Mucosa of descending colon (tissue), 3 donors: ENCODE data around the gene TMEM89. TPM values are rescaled to one million over a fixed set of nuclear protein-coding genes. Genes with fewer than 3 reads are reported as not detected.

Source experiments
- ATAC-seq: fragments of 200-7000 bp; cut with Tn5 transposase; one replicate; pipeline ENCODE4 v1.9.1; 2020; ENCODE audit warnings: mild to moderate bottlenecking, moderate library complexity
- DNase-seq, 3 donors: peaks; one replicate each; pipeline ENCODE4 v3.0.0-alpha.2; 2020
- H3K36me3 ChIP-seq: fragments of 200-600 bp; one replicate; pipeline ENCODE4 v1.8.0; 2021; ENCODE audit warnings: low read depth, mild to moderate bottlenecking
- H3K4me1 ChIP-seq: fragments of 200-600 bp; one replicate; pipeline ENCODE4 v1.8.0; 2021; ENCODE audit warnings: low read depth, mild to moderate bottlenecking
- H3K4me3 ChIP-seq: fragments of 200-600 bp; one replicate; pipeline ENCODE4 v1.8.0; 2021; ENCODE audit warnings: mild to moderate bottlenecking
- H3K9me3 ChIP-seq: fragments of 200-600 bp; one replicate; pipeline ENCODE4 v1.8.0; 2021; ENCODE audit warnings: mild to moderate bottlenecking
- CTCF ChIP-seq: fragments of 200-600 bp; IDR thresholded peaks from one replicate; pipeline ENCODE4 v1.8.0; 2022; ENCODE audit warnings: antibody characterized with exemption, mild to moderate bottlenecking
- intact Hi-C, 2 donors: fragments of 100-400 bp; cut with DNase I in 1 of 2; cut with micrococcal nuclease in 1 of 2; formaldehyde crosslinking; loops; one replicate each; pipeline versions ENCODE4 v1.11.0 to v1.11.1; 2022; cut with DNase I, micrococcal nuclease
- total RNA-seq, 3 donors: library from RNA; stranded (reverse); fragmentation: NEBNext Ultra II Directional in 2 of 3; extraction: Animal tissue kit (Norgen Biotek cat#: 25700) in 2 of 3; gene quantifications; one replicate each; pipeline versions ENCODE4 v1.2.1 to v1.2.4, GENCODE V29; 2021 to 2023
- donor health status: DM: no; HTN: no; CAD: no; lungs with moderate emphysema.
- donor health status: DM: no; HTN: no; CAD: no.
- donor health status: DM: no; HTN: yes; CAD: no.

Gene TMEM89
- total RNA-seq, 3 donors from 2014 or later, result 0.65 to 1.1 TPM; not detected in 1

- Histone ChIP-seq H3K4me1 (no peaks in the 10 kb centered on the region), H3K36me3 (no peaks in the 10 kb centered on the region), H3K9me3 (no peaks in the 10 kb centered on the region), H3K4me3 (no peak overlapping the region)
- no peak for DNase-seq
- intact Hi-C loops, result no loop called here
- no peak for ATAC-seq
- no peak for TF ChIP-seq CTCF
Observed at GRCh38 chr3:48581621-48582481, 39.7 kb downstream of the TMEM89 start.

- Histone ChIP-seq H3K36me3 (no peaks in the 10 kb centered on the region), H3K9me3 (no peaks in the 10 kb centered on the region), H3K4me1 (no peaks in the 10 kb centered on the region), H3K4me3 (no peak overlapping the region)
- no peak for TF ChIP-seq CTCF
- intact Hi-C loops, result no loop called here
- ATAC-seq (no peak), DNase-seq (no peak)
Observed at GRCh38 chr3:48576647-48577046, 44.9 kb downstream of the TMEM89 start.

- Histone ChIP-seq H3K4me3 (no peak overlapping the region), H3K36me3 (no peaks in the 10 kb centered on the region), H3K9me3 (no peaks in the 10 kb centered on the region), H3K4me1 (no peaks in the 10 kb centered on the region)
- intact Hi-C loops, result no loop called here
- no peak for TF ChIP-seq CTCF
- DNase-seq, result no peak
- no peak for ATAC-seq
Observed at GRCh38 chr3:48575366-48575765, 46.2 kb downstream of the TMEM89 start.

- Histone ChIP-seq H3K36me3 (no peaks in the 10 kb centered on the region), H3K4me3 (no peak overlapping the region), H3K4me1 (no peaks in the 10 kb centered on the region), H3K9me3 (no peaks in the 10 kb centered on the region)
- intact Hi-C loops, result no loop called here
- ATAC-seq (no peak), DNase-seq (no peak)
- no peak for TF ChIP-seq CTCF
Observed at GRCh38 chr3:48573973-48574585, 47.5 kb downstream of the TMEM89 start.

GRCh38 chr3:48572517-48572916 is 49.1 kb downstream of the TMEM89 start:
- ATAC-seq (no peak), DNase-seq (no peak)
- no peak overlapping the region for H3K4me3 ChIP-seq
- no peaks in the 10 kb centered on the region for H3K4me1 ChIP-seq
- TF ChIP-seq CTCF, result no peak
- H3K36me3 ChIP-seq, result no peaks in the 10 kb centered on the region
- intact Hi-C loops, result no loop called here
- no peaks in the 10 kb centered on the region for H3K9me3 ChIP-seq
